ENCODE measurements around the gene KRT17.
"Not testable (repeated sequence)": the region's sequence is repeated elsewhere in the genome, so short reads cannot be mapped to it uniquely, and the experiment has no call there.

The KRT17 gene

DNA sequence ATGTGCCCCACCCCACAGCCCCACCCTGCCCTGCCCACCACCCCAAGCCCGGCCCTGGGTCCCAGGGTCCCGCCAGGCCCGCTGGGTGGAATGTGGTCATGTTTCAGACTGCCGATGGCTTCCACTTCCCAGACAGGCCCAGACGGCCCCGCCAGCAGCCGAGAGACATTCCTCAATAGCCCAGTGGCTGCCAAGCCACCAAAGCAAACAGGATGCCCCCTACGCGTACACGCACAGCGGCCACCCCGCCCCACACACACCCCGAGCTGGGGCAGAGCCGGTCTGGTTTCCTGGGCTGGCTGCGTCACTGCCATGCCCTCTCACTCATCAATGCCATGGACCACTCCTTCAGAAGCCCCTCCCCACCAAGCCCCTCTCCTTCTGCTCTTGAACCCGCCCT lies 1.2 kb upstream of the KRT17 start:
- DNase-seq (ENCODE audit: insufficient read length, low spot score) (no peak), FAIRE-seq (no peak)
- TF ChIP-seq, protein P1, sequence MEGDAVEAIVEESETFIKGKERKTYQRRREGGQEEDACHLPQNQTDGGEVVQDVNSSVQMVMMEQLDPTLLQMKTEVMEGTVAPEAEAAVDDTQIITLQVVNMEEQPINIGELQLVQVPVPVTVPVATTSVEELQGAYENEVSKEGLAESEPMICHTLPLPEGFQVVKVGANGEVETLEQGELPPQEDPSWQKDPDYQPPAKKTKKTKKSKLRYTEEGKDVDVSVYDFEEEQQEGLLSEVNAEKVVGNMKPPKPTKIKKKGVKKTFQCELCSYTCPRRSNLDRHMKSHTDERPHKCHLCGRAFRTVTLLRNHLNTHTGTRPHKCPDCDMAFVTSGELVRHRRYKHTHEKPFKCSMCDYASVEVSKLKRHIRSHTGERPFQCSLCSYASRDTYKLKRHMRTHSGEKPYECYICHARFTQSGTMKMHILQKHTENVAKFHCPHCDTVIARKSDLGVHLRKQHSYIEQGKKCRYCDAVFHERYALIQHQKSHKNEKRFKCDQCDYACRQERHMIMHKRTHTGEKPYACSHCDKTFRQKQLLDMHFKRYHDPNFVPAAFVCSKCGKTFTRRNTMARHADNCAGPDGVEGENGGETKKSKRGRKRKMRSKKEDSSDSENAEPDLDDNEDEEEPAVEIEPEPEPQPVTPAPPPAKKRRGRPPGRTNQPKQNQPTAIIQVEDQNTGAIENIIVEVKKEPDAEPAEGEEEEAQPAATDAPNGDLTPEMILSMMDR (IDR thresholded peaks at IDR 0.05; ENCODE audit: insufficient read depth, missing control alignments) = no peak

DNA sequence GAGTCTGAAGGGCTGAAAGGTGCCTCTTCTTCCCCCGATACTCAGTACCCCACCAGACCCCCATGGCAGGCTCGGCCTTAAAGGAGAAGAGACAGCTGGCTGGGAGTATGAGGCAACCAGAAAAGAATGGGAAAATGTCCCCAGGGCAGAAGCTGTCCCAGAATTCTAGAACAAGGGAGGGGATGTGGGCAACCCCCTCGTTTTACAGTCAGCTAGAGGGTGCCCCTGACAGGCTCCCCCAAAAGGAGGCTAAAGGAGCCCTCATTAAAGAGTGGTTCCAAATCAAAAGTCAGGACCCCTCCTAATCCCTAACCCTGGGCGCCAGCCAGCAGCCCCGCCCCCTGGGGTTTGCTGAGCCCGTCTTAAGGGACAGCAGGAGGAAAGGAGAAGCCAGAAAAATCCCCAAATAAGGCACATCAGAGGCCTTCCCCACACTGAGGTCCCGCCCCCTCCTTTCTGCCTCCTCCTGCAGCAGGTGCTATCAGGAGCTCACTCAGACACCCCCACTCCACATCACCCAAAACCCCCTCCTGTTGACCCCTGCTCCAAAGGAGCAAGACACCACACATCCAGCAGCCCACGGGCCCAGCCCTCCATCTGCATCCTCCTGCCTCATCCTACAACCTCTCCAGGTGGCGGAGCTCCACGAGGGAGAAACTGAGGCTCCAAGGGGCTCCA lies 1.1 kb downstream of the KRT17 start:
- not testable (repeated sequence) for FAIRE-seq

DNA sequence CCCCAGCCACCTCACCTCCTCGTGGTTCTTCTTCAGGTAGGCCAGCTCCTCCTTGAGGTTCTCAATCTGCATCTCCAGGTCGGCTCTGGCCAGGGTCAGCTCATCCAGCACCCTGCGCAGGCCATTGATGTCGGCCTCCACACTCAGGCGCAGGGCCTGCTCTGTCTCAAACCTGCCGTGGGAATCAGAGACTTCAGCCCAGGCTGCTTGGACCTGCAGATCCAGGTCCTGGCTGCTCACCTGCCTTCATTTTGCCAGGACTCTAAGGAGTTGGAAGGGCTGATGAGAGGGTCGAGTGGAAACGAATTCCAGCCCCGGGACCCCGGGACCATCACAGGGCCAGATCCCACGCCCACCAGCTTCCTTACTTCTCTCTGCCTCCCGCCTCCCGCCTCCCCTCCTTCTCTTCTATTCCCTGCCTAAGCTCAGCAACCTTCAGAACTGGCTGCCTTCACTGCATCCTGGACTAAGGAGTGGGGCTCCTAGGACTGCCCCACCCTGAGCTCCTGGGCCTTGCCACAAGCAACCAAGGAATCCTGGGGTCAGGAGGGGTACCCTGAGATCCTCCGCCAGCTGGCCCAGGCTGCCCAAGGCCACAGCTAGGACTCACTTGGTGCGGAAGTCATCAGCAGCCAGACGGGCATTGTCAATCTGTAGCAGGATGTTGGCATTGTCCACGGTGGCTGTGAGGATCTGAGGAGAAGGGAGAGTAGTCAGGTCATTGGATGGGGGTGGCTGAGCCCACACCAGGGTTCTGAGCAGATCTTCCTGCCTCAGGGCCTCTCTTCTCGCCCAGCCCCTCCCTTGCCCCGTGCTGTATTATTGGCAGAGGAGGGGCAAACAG lies 1.8 kb downstream of the KRT17 start:
- not testable (repeated sequence) for DNase-seq (ENCODE audit: insufficient read length, low spot score); FAIRE-seq

More for the DNA sequence above, 1.1 kb downstream of the KRT17 start:
- not testable (repeated sequence) for DNase-seq (ENCODE audit: insufficient read length, low spot score)

DNA sequence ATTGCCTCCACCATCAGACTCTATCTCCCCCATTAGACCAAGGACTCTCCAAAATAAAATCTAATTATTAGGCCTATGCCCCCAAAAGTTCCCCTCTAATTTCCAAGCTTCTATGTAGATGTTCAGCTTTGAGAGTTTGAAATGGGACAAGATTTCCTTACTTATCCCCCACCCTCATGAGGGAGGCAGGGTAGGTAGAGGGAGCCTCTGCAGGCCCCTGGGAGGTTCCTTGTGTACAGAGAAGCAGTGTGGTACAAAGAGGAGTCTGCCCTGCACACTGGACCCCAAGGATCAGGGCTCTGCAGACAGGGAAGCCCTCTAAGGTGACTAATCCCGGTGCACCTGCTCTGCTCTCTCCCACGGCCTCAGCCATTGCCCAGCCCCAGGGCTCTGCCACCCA lies 2.5 kb downstream of the KRT17 start:
- FAIRE-seq (no peak), DNase-seq (ENCODE audit: insufficient read length, low spot score) (no peak)
- TF ChIP-seq, protein P1 (IDR thresholded peaks at IDR 0.05; ENCODE audit: insufficient read depth, missing control alignments) = no peak

DNA sequence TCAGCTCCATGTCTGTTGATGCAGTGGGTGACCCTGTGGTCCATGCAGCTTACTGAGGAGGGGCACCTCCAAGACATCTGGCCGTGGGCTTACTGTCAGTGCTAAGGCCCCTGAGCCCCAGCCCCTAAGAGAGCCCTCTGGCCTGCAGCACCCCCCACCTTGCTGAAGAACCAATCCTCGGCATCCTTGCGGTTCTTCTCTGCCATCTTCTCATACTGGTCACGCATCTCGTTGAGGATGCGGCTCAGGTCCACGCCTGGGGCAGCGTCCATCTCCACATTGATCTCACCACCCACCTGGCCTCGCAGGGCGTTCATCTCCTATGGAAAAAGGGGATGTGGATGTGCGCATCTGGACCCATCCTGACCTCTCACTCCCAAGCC lies 2.9 kb downstream of the KRT17 start:
- DNase-seq (ENCODE audit: insufficient read length, low spot score); FAIRE-seq: not testable (repeated sequence)

DNA sequence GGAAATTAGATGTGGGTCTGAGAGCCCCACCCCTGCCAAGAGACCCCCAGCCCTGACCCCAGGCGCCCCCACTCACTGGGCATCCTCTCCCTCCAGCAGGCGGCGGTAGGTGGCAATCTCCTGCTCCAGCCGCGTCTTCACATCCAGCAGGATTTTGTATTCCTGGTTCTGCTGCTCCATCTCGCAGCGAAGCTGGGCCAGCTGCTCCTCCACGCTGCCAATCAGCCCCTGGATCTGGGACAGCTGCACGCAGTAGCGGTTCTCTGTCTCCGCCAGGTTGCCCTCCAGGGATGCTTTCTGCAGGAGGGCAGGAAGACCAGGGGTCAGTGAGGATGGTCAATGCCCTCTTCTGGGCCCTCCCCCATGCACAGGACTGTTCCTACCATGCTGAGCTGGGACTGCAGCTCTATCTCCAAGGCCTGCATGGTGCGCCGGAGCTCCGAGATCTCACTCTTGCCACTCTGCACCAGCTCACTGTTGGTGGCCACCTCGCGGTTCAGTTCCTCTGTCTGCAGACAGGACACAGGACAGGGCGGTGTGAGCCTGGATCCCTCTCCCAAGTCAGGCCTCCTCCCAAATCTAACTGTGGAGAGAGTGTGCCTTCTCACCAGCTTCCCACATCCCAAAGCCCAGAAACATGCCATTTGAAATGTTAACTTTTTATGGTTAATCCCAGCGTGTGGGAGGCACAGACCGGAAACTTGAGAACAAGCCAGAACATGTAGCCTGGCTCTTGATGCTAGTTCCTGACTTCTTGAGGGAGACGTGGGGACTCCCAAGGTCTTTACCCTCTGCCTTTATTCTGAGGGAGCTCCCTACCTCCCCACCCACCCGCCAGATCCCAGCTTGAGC lies 3.6 kb downstream of the KRT17 start:
- no peak for DNase-seq (ENCODE audit: insufficient read length, low spot score)
- no peak for FAIRE-seq
- TF ChIP-seq, protein P1 (IDR thresholded peaks at IDR 0.05; ENCODE audit: insufficient read depth, missing control alignments) = no peak

DNA sequence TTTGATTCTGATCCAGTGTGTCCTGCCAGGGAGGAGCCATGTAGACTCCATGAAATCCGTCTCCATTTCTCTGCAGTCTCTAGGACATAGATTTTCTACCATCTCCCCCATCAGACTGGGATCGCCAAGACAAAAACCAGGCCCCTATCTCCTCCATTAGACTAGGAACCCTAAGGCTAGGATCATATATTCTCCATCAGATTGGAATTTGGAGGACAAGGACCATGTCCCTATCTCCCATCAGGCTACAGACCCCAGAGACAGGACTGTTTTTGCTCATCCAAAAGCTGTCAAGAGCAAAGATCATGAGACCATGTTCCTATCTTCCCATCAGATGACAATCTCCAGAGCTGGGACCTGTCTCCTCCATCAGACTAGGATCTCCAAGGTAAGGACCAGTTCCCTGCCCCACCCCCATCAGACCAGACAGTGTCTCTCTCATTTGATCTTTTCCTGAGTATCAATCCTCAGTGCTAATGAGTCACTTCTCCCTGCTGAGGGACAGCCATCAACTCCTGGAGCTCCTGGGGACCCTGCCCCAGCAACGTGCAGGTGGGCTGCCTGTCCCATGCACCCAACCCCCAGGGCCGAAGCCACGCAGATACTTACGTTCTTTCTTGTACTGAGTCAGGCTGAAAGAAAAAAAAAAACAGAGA lies 4.3 kb downstream of the KRT17 start:
- FAIRE-seq; DNase-seq (ENCODE audit: insufficient read length, low spot score): not testable (repeated sequence)

DNA sequence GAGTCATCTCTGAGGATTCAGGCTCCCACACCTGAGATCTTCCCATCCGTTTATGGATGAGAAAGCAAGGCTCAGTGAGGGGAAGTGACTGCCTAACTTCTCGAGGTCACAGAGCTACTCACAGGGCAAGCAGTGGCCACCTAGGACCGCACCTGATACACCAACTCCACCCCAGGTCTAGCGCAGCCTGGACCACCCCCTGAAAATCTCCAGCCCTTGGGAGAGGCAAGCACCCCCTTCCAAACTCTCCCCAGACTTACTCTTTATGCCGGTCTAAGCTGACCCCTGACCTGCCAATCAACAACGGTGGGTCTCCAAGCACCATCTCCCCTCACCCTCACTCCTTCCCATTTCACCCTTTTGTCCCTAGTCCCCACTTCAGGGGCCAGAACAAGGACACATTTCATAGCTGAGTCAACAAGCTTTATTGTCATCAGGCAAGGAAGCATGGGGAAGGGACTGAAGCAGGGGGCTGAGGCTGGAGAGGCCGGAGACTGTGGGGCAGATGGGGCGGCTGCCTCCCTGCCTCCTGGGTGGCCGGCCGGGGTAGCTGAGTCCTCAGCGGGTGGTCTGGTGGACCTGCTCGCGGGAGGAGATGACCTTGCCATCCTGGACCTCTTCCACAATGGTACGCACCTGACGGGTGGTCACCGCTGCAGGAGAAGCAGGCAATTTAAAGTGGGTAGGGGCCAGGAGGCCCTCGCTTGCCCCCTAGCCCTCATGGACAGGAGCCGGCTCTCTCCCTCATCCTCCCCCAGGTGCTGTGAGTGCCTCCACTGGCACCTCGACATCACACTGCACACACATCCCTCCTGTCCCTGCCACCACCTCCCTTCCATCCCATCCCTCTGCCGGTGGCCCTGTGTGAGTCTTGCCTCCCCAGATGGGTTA lies 5.1 kb downstream of the KRT17 start:
- no peak for DNase-seq (ENCODE audit: insufficient read length, low spot score)
- no peak for FAIRE-seq
- TF ChIP-seq, protein P1 (IDR thresholded peaks at IDR 0.05; ENCODE audit: insufficient read depth, missing control alignments) = no peak
